ENCODE data around the gene IGF1R.

- TF ChIP-seq CTCF (IDR thresholded peaks at IDR 0.05) (no peak), EZH2 (IDR thresholded peaks at IDR 0.05) (no peak)
These were observed 105.7 kb downstream of the IGF1R start for GRCh38 chr15:98753726-98754656.

Data from neural progenitor cell (in vitro differentiated cells).